ENCODE measurements around the gene NAGPA. TPM values are rescaled to one million over a fixed set of nuclear protein-coding genes. Genes with fewer than 3 reads are reported as not detected.

NAGPA gene
- total and polyA plus RNA-seq, 2 of the 13 experiments (the other 11 are each of a cell fraction or from before 2014, with no cell fraction given), result 27.1 to 60.3 TPM

DNA sequence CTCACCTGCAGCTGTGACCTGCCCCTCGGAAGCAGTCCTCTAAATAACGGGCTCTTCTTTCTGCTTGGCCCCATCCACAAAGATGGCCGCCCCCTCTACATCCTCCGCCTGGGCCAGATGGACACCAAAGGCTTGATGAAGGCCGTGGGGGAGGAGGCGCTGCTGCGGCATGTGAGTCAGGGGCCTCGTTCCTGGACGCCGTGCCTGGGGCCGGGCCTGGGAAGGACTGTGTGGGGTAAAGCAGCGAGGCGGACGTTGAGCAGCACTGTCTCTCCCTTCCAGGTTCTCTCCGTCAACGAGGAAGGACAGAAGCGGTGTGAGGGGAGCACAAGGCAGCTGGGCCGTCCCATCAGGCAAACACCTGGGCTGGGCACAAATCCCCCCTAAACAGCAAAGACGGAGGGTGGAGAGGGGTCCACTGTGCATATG, 33.1 kb downstream of the NAGPA start:
- Histone ChIP-seq H3K27me3 (ENCODE audit: control insufficient read depth in 1 of 2, insufficient read depth in 2 of 2, low read length in 2 of 2) (peaks cover 7 to 45% of the 10 kb centered on the region in 2 experiments; a peak in 4 of 5 replicates), H3K9ac (ENCODE audit: insufficient read depth, low read depth, low read length) (no peak overlapping the region), H3K4me3 (replicated peaks in 1 of 3; ENCODE audit: insufficient read depth in 1 of 3, low read depth in 2 of 3, low read length in 3 of 3) (no peak overlapping the region), H2AFZ (ENCODE audit: low read length) (no peak overlapping the region), H3K27ac (ENCODE audit: extremely low read length, insufficient read depth, low read length) (no peak overlapping the region), H3K4me2 (ENCODE audit: low read depth, low read length) (no peak overlapping the region), H3K4me1 (ENCODE audit: insufficient read depth, low read length) (peaks cover 20% of the 10 kb centered on the region), H3K79me2 (ENCODE audit: insufficient read depth, low read length) (no peaks in the 10 kb centered on the region), H3K36me3 (replicated peaks in 1 of 2; ENCODE audit: control insufficient read depth in 1 of 2, insufficient read depth in 2 of 2, low read length in 2 of 2) (no peaks in the 10 kb centered on the region), H3K9me3 (ENCODE audit: low read length) (no peaks in the 10 kb centered on the region), H4K20me1 (ENCODE audit: insufficient read depth, low read length) (no peaks in the 10 kb centered on the region)
- ATAC-seq (peak; percentile 7; the same call in 2 of the 3 replicates), DNase-seq (ENCODE audit: low spot score) (no peak), FAIRE-seq (no peak)
- CTCF ChIA-PET (ENCODE audit: low intra/inter-chr PET ratio, low total read pairs), result no interaction called here
- TF ChIP-seq, protein P1, sequence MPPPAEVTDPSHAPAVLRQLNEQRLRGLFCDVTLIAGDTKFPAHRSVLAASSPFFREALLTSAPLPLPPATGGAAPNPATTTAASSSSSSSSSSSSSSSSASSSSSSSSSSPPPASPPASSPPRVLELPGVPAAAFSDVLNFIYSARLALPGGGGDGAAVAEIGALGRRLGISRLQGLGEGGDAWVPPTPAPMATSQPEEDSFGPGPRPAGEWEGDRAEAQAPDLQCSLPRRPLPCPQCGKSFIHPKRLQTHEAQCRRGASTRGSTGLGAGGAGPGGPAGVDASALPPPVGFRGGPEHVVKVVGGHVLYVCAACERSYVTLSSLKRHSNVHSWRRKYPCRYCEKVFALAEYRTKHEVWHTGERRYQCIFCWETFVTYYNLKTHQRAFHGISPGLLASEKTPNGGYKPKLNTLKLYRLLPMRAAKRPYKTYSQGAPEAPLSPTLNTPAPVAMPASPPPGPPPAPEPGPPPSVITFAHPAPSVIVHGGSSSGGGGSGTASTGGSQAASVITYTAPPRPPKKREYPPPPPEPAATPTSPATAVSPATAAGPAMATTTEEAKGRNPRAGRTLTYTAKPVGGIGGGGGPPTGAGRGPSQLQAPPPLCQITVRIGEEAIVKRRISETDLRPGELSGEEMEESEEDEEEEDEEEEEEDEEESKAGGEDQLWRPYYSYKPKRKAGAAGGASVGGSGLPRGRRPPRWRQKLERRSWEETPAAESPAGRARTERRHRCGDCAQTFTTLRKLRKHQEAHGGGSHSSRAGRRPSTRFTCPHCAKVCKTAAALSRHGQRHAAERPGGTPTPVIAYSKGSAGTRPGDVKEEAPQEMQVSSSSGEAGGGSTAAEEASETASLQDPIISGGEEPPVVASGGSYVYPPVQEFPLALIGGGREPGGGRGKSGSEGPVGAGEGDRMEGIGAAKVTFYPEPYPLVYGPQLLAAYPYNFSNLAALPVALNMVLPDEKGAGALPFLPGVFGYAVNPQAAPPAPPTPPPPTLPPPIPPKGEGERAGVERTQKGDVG (CRISPR knock-in tag; IDR thresholded peaks at IDR 0.05; ENCODE audit: borderline replicate concordance), result no peak
- no peak for TF ChIP-seq ZNF451 (CRISPR knock-in tag; IDR thresholded peaks at IDR 0.05)
- peak; percentile 58 for TF ChIP-seq YY1 (IDR thresholded peaks at IDR 0.05; ENCODE audit: insufficient read depth, insufficient replicate concordance, low read depth, low read length)
- TF ChIP-seq AGO2 (optimal IDR thresholded peaks at IDR 0.05; ENCODE audit: low read depth, low read length), result no peak
- 0 out of 2 replicates have a peak, but pooled peaks have one; percentile 19 for TF ChIP-seq EED (CRISPR knock-in tag; IDR thresholded peaks at IDR 0.05)
- no peak for TF ChIP-seq RNF2 (conservative IDR thresholded peaks at IDR 0.05; ENCODE audit: low read depth)
- 0 out of 2 replicates have a peak, but pooled peaks have one; percentile 57 for TF ChIP-seq ZNF776 (CRISPR knock-in tag; IDR thresholded peaks at IDR 0.05)
- TF ChIP-seq KDM5B (CRISPR knock-in tag; IDR thresholded peaks at IDR 0.05; ENCODE audit: borderline replicate concordance), result 0 out of 2 replicates have a peak, but pooled peaks have one; percentile 21
- TF ChIP-seq CREBL2 (CRISPR knock-in tag; IDR thresholded peaks at IDR 0.05; ENCODE audit: borderline replicate concordance), result no peak
- peak; percentile 27 for TF ChIP-seq ZNF687 (CRISPR knock-in tag; IDR thresholded peaks at IDR 0.05)
- TF ChIP-seq ZBTB42 (CRISPR knock-in tag; IDR thresholded peaks at IDR 0.05), result no peak
- TF ChIP-seq MYNN (CRISPR knock-in tag; IDR thresholded peaks at IDR 0.05; ENCODE audit: low read depth), result no peak
- 44% methylated on average over 19 of the region's 19 CpGs for WGBS (ENCODE audit: low lambda C conversion rate)
- intact Hi-C loops (cut with micrococcal nuclease; ENCODE audit: unreplicated experiment) (no loop called here), in situ Hi-C loops (cut with HindIII; ENCODE audit: extremely low pct_ligation_motif_present, low pct_unique_long_range_greater_than_20kb) (no loop called here)
- no TSS peak for BruUV-seq (replicated peaks)
- POLR2A ChIA-PET, result no interaction called here

All from HepG2 (cell line).